ENCODE results near the gene OR1D5. TPM values are rescaled to one million over a fixed set of nuclear protein-coding genes. Genes with fewer than 3 reads are reported as not detected.

OR1D5 gene
- total RNA-seq, 1 donor from 2014 or later: not detected

DNA sequence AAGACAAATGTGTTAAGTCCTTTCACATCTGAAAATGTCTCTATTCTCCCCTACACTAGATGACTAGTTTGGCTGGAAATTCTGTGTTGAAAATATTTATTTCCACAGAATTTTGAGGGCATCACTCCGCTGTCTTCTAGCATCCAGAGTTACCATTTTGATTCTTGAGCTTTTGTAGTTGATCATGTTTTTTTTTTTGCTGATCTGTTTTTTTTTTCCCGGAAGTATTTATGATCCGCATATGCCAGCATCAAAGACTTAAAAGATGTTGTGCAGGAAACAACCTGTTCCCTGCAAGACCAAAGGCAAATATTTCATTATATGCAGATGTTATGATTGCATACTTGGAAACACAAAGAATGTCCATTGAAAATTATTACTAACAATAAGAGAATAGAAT is 16.7 kb downstream of the OR1D5 start:
- DNase-seq (ENCODE audit: low spot score in 2 of 2, unreplicated experiment in 2 of 2): no peak
- H3K4me1 Mint-ChIP-seq: no peaks in the 10 kb centered on the region
- H3K27ac Mint-ChIP-seq: no peak overlapping the region
- TF ChIP-seq, protein P1, sequence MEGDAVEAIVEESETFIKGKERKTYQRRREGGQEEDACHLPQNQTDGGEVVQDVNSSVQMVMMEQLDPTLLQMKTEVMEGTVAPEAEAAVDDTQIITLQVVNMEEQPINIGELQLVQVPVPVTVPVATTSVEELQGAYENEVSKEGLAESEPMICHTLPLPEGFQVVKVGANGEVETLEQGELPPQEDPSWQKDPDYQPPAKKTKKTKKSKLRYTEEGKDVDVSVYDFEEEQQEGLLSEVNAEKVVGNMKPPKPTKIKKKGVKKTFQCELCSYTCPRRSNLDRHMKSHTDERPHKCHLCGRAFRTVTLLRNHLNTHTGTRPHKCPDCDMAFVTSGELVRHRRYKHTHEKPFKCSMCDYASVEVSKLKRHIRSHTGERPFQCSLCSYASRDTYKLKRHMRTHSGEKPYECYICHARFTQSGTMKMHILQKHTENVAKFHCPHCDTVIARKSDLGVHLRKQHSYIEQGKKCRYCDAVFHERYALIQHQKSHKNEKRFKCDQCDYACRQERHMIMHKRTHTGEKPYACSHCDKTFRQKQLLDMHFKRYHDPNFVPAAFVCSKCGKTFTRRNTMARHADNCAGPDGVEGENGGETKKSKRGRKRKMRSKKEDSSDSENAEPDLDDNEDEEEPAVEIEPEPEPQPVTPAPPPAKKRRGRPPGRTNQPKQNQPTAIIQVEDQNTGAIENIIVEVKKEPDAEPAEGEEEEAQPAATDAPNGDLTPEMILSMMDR (IDR thresholded peaks at IDR 0.05; ENCODE audit: unreplicated experiment): no peak
- no peak overlapping the region for H3K4me3 Mint-ChIP-seq
- no peaks in the 10 kb centered on the region for H3K36me3 Mint-ChIP-seq
- H3K9me3 Mint-ChIP-seq: peaks cover 8% of the 10 kb centered on the region
- H3K27me3 Mint-ChIP-seq (ENCODE audit: low read depth): peaks cover 5% of the 10 kb centered on the region

DNA sequence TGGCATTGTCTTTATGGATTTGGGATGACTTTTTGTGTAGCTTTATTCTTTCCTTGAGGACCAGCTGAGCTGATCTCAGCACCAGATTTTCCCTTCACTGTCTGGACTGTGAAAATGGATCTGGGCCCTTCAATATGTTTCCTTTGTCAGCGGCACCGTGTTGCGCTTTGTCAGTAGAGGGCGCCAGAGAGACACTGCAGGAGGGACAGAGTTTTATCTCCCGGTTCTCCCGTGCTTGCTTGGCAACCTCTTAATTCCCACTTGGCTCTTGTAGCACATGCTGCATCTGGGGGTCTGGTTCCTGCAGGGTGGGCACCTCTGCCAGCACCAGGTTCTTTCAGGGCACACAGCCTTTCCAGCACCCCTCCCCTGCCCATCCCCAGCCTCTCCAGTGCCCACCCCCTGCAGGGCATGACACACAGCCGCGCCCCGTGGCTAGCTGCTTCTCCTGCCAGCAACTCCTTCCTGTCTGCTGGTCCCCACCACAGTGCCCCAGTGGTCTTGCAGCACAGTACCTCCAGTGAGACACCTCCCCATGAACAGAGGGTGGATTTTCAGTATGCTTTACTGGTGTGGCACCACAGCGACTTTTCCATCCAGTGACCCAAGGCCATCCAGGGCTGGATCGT is 19.6 kb downstream of the OR1D5 start:
- no peak overlapping the region for H3K4me3 Mint-ChIP-seq
- H3K27ac Mint-ChIP-seq: no peak overlapping the region
- peaks cover 8% of the 10 kb centered on the region for H3K9me3 Mint-ChIP-seq
- TF ChIP-seq, protein P1 (IDR thresholded peaks at IDR 0.05; ENCODE audit: unreplicated experiment): peak; percentile 23
- no peaks in the 10 kb centered on the region for H3K4me1 Mint-ChIP-seq
- DNase-seq (ENCODE audit: low spot score in 2 of 2, unreplicated experiment in 2 of 2): no peak
- peaks cover 14% of the 10 kb centered on the region for H3K27me3 Mint-ChIP-seq (ENCODE audit: low read depth)
- no peaks in the 10 kb centered on the region for H3K36me3 Mint-ChIP-seq

DNA sequence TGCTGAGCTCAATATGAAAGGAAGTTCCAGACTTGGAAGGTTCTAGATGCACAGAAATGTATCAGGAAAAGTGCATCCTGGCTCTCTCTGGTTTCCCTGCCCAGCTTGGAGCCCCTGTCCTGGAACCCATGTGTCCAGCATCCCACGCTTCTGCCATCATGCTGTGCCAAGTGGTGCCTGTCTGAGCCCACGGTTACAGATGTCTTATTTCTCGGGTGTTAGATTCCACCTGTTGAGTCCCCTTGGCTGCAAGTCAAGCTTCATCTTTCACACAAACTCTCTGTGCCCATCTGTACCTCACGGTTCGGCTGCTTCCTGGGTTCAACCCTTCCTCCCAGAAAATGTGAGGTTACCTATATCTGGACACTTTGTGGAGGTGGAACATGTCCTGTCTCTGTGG is 22.5 kb downstream of the OR1D5 start:
- H3K4me3 Mint-ChIP-seq: no peak overlapping the region
- H3K36me3 Mint-ChIP-seq: no peaks in the 10 kb centered on the region
- peaks cover 8% of the 10 kb centered on the region for H3K9me3 Mint-ChIP-seq
- no peaks in the 10 kb centered on the region for H3K4me1 Mint-ChIP-seq
- TF ChIP-seq, protein P1 (IDR thresholded peaks at IDR 0.05; ENCODE audit: unreplicated experiment): no peak
- DNase-seq (ENCODE audit: low spot score in 2 of 2, unreplicated experiment in 2 of 2): no peak
- H3K27ac Mint-ChIP-seq: no peak overlapping the region
- H3K27me3 Mint-ChIP-seq (ENCODE audit: low read depth): peaks cover 14% of the 10 kb centered on the region

DNA sequence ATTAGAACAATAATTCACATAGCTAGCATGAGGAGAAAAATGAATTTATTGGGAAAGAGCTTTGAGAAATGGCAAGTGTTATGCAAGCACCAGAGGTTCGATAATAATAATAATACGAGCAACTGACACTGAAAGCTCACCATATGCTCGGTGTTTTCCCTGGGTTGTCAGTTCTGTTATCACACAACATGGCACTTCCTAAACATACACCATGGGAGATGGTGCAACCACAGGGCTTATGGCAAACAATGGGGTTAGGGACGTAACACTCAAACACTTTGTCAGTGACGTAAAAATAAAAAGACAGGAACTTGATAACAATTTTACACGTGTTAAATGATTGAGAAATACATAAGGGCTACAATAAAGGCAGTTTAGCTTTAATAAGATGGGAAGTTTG is 23.7 kb downstream of the OR1D5 start:
- no peak overlapping the region for H3K27ac Mint-ChIP-seq
- TF ChIP-seq, protein P1 (IDR thresholded peaks at IDR 0.05; ENCODE audit: unreplicated experiment): no peak
- H3K27me3 Mint-ChIP-seq (ENCODE audit: low read depth): peaks cover 14% of the 10 kb centered on the region
- H3K4me3 Mint-ChIP-seq: no peak overlapping the region
- peaks cover 8% of the 10 kb centered on the region for H3K9me3 Mint-ChIP-seq
- no peak for DNase-seq (ENCODE audit: low spot score in 2 of 2, unreplicated experiment in 2 of 2)
- H3K36me3 Mint-ChIP-seq: no peaks in the 10 kb centered on the region
- H3K4me1 Mint-ChIP-seq: no peaks in the 10 kb centered on the region

DNA sequence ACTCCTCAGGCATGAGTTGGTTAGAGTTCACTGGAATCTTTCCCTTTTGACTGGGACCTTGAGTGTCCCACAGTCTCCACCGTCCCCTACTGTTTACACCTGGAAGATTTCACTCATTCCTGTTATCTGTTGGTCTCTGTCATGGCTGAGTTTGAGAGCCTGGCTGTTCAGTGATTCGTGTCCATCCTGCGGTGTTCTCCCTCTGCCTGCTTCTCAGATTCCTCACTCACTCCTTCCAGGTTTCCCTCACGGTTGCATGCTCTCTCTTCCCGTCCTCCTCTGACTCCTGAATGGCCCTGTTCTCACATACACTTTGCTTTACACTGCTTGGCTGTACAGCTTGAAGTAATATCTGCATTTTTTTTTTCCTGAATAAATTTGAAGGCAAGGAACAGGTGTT is 24.5 kb downstream of the OR1D5 start:
- TF ChIP-seq, protein P1 (IDR thresholded peaks at IDR 0.05; ENCODE audit: unreplicated experiment): no peak
- no peaks in the 10 kb centered on the region for H3K36me3 Mint-ChIP-seq
- peaks cover 14% of the 10 kb centered on the region for H3K27me3 Mint-ChIP-seq (ENCODE audit: low read depth)
- H3K4me3 Mint-ChIP-seq: no peak overlapping the region
- no peak overlapping the region for H3K27ac Mint-ChIP-seq
- peaks cover 4% of the 10 kb centered on the region for H3K9me3 Mint-ChIP-seq
- no peak for DNase-seq (ENCODE audit: low spot score in 2 of 2, unreplicated experiment in 2 of 2)
- peaks cover 1% of the 10 kb centered on the region for H3K4me1 Mint-ChIP-seq

DNA sequence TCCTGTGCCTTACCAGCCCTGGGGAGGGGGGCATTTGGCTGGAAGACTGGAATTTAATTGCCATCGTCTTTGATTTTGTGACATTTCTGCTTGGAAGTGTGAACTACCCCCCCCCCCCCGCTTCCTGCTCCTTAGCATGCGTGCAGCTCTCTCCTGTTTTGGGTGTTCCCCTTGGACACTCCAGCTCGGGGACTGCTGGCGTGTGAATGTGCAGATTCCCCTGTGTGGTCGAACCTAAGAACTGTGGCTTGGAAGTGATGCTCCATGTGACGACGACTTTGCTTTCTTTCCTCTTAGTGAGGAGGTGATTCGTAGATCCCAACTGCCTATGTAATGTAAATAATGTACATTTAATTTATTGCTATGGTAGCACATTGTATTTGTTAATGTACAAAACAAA is 26.1 kb downstream of the OR1D5 start:
- DNase-seq (ENCODE audit: low spot score in 2 of 2, unreplicated experiment in 2 of 2): no peak
- Mint-ChIP-seq H3K36me3 (no peaks in the 10 kb centered on the region), H3K27me3 (ENCODE audit: low read depth) (peaks cover 13% of the 10 kb centered on the region), H3K9me3 (no peaks in the 10 kb centered on the region), H3K4me1 (peaks cover 1% of the 10 kb centered on the region), H3K27ac (no peak overlapping the region), H3K4me3 (no peak overlapping the region)
- TF ChIP-seq, protein P1 (IDR thresholded peaks at IDR 0.05; ENCODE audit: unreplicated experiment): no peak

Data from mesothelial cell of epicardium (in vitro differentiated cells).